HG02884 (cell line): ENCODE results near the gene ABHD6.

ENCODE experiments used
- ATAC-seq: cut with Tn5 transposase; IDR thresholded peaks from one replicate; pipeline ENCODE4 v1.9.1; 2021; ENCODE audit warnings: mild to moderate bottlenecking, moderate library complexity; ENCODE audit not compliant: unreplicated experiment

The ABHD6 gene

GRCh38 chr3:58341376-58341775 lies 103.8 kb downstream of the ABHD6 start:
- ATAC-seq: no peak

- no peak for ATAC-seq
Observed at GRCh38 chr3:58342676-58343075, 105.1 kb downstream of the ABHD6 start.
